ENCODE data around the gene RAB3D.
"Not testable (repeated sequence)": the region's sequence is repeated elsewhere in the genome, so short reads cannot be mapped to it uniquely, and the experiment has no call there.

Gene RAB3D, protein sequence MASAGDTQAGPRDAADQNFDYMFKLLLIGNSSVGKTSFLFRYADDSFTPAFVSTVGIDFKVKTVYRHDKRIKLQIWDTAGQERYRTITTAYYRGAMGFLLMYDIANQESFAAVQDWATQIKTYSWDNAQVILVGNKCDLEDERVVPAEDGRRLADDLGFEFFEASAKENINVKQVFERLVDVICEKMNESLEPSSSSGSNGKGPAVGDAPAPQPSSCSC

DNA sequence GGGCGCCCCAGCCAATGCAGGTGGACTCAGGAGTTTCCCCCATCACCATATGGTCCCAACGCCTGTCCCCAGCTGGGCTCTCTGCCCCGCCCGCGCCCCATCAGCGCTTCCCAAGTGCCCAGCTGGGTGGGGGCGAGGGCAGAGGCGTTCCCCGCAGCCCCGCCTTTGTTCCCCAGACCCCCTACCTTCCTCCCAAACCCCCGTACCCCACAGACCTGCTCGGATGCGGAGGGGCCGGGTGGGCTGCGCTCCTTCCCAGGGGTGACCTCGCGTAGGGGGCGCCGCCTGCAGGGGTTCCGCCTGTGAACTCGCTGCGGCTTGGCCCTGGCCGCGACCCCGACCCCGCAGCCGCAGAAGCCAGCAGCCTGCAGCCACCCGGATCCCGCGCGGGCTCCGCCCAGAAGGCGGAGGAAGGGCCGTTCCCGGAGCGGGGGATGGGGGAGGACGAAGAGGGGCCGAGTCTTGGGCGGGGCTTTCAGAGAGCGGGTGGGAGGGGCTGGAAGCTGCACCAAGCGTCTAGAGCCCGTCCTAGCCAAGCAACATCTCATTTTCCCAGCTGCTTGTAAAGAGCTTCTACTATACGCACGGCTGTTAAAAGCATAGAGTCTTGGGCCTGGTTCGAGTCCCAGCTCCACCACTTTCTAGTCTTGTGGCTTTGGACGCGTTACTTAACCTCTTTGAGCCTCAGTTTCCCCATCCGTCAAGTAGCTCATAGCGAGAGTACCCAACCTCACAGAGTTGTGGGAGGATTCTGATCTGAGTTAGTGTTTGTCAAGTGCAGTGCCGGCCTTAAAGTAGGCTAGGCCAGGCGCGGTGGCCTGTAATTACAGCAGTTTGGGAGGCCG, at the start of gene RAB3D:
Gene RAB3D (minus strand): TSS at position 404 of the 845 bp plus-strand sequence. CDS start 2,258 bp downstream, outside the sequence.
- peak; percentile 21 to 72 (median 55) for DNase-seq (ENCODE audit: low read depth in 3 of 3, low spot score in 1 of 3)

DNA sequence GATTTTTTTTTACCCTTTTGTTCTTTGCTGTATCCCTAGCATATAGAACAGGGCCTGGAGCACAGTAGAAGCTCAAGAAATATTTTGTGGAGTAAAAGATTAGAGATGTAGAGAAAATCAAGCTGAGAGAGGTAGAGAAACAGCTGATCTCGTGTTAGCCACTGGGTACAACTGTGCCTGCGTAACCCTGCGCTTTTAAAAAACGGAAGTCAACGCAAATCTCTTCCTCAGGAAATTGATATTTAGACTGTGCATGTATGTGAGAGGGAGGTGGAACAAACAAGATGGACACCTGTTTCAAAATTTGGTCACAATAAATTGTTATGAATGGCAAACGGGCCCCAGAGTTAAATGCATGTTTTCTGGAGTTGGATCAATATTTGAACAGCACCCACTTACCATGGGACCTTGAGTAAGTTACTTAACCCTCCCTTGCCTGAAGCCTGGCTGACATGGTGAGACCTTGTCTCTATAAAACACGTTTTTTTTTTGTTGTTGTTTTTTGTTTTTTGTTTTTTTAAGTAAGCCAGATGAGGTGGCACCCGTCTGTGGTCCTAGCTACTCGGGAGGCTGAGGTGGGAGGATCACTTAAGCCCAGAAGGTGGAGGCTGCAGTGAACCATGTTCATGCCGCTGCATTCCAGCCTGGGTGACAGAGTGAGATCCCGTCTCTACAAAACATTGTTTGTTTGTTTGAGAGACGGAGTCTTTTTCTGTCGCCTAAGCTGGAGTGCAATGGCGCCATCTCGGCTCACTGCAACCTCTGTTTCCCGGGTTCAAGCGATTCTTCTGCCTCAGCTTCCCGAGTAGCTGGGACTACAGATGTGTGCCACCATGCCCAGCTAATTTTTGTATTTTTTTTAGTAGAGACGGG, 47.9 kb upstream of the RAB3D start:
- DNase-seq (ENCODE audit: low read depth in 3 of 3, low spot score in 1 of 3), result no peak

DNA sequence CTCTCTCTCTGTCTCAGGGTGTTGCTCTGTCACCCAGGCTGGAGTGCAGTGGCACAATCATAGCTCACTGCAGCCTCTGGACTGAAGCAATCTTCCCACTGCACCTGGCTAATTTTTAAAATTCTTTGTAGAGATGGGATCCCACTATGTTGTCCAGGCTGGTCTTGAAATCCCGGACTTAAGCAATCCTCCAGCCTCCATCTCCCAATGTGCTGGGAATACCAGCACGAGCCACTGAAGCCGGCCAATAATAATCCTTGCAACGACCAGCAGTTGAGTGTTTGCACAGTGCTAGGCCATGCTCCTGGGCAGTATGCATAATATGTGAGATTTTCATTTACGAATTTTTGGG, 45.3 kb upstream of the RAB3D start:
- no peak for DNase-seq (ENCODE audit: low read depth in 3 of 3, low spot score in 1 of 3)

DNA sequence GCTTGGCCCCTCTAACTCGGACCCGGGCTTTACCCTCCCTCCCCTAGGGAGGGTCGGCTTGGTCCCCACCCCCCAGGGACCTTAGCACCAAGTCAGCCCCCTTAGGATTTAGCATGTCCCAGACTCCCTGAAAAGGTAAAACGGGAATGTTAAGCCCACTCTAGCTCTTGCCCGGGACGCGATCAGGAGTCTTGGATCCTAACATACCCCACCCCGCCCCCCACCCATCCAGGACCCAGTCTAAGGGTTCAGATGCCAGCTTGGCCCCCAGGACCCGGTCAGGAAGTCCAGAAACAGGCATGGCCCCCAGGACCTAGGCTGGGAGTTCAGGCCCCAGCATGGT, 44.2 kb upstream of the RAB3D start:
- no peak for DNase-seq (ENCODE audit: low read depth in 3 of 3, low spot score in 1 of 3)

DNA sequence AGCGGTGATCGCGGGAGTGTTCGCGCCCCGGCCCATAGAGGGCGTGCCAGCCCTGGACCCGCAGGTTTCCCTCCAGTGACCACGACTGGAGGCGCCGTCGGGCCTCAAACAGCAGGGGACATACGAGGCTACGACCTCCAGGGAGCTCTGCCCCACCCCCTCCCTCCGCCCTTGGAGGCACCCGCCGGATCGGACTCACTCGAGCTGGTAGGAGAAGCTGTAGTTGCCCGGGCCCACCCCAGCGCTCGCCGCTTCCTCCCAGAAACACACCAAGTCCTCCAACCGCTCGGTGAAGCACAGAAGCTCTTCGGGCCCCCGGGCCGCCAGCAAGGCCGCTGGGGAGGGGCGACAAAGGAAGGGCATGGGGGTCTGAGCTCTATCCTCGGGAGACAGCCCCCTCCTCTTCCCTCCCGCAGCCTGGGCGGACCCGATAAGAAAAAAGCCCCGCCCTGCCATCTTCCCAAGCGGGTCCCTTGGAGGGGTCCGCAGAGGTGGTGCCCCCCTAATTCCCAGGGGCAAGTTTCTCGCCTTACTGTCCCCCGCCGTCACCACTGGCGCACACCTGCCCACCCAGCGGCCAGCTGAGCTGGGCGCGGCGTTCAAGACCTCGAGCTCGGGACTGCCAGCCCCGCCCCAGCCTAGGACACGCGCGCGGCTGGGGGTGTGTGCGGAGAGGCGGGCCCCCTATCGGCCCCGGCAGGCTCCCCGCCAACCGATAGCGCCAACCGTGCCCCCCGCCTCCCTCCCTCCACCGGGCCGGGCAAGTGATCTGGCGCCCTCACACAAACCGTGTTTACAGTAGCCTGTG, 43.6 kb upstream of the RAB3D start:
- DNase-seq (ENCODE audit: low read depth in 3 of 3, low spot score in 1 of 3), result no peak

DNA sequence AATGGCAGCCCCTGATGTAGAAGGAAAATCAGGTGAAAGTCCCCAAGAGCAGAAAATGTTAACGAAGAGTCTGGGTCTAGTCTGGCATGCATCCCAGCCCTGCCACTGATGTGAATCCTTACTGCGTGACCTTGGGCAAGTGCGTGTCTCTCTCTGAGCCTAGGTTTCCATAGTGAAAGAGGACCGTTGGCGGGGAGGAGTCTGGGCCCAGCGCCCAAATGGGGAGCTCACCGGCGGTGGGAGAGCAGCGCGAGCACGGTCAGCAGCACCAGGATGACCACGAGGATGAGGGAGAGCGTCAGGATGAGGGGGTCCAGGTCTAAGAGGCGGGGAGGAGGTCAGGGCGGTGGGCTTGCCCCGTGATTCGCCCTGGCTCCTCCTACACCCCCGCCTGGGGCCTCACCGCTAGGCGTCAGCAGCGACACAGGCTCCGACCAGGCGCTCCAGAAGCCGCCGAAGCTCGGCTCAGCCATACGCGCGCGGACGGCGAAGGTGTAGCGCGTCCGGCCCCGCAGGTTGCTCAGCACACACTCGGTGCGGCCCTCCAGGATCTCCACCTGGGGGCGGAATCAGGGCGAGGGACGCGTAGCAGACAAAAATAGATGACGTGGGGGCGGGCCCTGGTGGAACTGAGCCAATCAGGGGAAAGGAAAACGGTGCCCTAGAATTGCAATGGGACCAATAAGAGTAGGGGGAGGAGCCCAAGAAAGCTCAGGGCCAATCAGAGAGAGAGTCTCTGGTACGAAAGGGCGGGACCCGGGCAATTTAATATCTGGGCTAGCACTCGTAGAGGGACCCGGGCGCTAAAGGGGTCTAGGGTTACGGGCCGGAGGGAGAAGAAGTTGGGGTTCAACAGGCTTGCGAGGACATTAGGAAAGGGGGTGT, 41.4 kb upstream of the RAB3D start:
- DNase-seq (ENCODE audit: low read depth in 3 of 3, low spot score in 1 of 3), result peak; percentile 88 to 95 (median 94)

DNA sequence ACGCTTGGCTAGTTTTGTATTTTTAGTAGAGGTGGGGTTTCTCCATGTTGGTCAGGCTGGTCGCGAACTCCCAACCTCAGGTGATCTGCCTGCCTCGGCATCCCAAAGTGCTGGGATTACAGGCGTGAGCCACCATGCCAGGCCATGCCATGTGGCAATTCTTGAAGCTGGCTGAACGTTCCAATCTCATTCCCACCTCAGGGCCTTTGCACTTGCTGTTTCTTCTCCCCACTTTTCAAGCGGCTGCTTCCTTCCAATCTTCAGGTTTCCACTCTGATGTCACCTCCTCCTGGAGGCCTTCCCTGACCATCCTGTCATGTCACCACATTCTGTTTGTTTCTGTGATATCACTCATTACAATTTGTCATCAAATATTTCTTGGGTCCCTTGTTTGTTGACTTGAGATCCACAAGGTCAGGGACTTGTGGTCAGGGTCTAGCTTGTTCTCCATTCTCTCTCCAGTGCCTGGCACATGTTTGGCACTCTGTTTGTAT, 40.4 kb upstream of the RAB3D start:
- DNase-seq (ENCODE audit: low read depth in 3 of 3, low spot score in 1 of 3), result no peak

DNA sequence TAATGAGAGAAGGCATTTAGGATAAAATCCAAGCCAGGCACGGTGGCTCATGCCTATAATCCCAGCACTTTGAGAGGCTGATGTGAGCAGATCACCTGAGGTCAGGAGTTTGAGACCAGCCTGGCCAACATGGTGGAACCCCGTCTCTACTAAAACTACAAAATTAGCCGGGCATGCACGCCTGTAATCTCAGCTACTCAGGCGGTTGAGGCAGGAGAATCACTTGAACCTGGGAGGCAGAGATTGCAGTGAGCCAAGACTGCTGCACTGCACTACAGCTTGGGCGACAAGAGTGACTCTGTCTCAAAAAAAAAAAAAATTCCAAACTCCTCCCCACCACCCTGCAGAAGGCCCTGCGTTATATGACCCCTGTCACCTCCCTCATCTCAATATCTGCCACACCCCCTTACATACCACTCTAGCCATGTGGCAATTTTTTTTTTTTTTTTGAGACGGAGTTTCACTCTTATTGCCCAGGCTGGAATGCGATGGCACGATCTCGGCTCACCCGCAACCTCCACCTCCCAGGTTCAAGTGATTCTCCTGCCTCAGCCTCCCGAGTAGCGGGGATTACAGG, 39.9 kb upstream of the RAB3D start:
- DNase-seq (ENCODE audit: low read depth in 3 of 3, low spot score in 1 of 3), result not testable (repeated sequence)

DNA sequence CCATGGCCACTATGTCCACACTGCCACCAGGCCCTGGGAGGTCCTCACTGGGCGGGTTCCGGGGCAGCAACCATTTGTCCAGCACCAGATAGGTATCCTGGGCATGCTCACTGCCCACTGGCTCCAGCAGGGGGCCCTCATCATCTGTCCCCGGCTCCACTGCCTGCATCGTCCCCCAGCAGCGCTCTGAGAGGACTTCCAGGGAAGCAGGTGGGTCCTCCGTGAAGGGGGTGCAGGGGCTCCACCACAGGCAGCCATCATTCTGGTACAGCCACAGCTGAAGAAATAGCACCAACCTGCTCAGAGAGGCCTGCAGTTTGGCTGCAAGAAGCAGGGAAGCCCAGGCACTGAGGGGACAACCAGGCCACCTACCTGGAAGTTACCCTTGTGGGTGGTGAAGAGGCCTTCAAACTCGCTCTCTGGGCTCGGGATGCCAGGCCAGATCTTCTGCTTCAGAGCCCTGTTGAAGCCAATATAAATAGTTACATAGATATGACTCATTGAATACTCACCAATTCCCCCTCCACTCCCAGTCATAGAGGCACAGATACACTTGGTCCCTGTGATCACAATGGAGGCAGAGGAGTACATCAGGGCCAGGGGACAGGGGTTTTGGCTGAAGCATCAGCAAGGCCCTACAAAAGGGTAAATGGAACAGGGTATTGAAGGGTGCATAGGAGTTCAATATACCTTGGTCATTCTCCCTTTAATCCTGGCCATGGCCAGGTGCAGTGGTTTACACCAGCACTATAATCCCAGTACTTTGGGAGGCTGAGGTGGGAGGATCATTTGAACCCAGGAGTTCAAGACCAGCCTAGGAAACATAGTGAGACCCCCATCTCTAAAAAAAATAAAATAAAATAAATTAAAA, 39.1 kb upstream of the RAB3D start:
- DNase-seq (ENCODE audit: low read depth in 3 of 3, low spot score in 1 of 3), result no peak

DNA sequence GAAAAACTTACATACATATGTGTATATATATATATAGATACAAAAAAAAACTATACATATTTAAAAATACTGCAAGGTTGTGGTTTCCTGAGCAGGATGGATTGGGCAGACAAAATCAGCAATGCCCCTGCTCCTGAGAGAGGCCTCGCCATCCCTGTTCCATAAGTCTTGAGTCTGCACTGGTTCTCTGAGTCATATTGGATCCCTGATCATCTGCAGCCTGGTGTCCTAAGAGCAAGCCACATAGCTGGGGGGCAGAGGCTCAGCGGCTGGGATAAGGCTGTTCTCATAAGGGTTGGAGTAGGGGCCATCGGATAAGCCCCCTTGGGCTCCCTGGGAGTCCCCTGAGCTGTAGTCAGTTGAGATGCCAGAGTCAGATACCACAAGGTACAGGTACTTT, 38.3 kb upstream of the RAB3D start:
- no peak for DNase-seq (ENCODE audit: low read depth in 3 of 3, low spot score in 1 of 3)

DNA sequence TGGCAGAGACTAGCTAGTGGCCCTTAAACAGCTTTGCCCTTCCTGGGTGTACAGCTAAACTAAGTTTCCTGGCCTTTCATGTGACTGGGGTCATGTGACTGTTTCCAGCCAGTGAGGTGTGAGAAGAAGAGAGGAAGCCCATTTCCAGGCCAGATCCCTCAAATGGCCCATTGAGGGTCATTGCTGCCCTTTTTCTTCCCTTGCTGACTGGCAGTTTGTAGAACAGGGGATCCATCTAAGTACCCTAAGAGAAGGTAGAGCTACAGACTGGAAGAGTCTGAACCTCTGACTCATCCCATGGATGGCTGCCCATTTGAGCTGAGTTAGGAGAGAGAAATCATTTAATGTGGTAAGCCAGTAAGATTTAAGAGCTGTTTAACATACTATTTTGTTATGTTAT, 37.8 kb upstream of the RAB3D start:
- DNase-seq (ENCODE audit: low read depth in 3 of 3, low spot score in 1 of 3), result no peak

DNA sequence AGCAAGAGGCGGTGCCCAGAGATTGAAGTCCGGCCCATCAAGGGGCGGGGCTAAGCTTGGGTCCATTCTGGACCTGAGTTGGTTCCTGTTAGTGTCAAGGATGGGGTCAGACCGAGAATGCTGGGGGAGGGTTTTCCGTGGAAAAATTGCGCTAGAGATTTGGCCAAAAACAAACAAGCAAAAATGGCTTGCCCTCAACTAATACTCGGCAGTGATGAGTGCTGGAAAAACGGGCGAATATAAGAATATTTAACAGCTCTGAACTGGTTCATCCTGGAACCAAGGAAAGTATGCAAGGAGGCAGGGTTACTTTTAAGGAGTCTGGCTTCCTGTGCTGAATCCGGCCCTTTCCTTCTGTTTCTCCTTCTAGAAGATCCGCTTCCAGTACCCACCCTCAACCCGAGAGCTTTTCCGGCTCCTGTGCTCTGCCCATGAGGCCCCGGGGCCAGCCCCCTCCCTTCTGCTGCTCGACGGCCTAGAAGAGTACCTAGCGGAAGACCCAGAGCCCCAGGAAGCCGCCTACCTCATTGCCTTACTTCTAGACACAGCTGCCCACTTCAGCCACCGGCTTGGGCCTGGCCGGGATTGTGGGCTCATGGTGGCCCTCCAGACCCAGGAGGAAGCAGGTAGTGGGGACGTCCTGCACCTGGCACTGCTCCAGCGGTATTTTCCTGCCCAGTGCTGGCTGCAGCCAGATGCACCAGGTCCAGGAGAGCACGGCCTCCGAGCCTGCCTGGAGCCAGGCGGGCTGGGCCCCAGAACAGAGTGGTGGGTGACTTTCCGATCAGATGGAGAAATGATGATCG, 35.9 kb upstream of the RAB3D start:
- peak in 2 of 3 donors; percentile 35 to 45 for DNase-seq (ENCODE audit: low read depth in 3 of 3, low spot score in 1 of 3)

DNA sequence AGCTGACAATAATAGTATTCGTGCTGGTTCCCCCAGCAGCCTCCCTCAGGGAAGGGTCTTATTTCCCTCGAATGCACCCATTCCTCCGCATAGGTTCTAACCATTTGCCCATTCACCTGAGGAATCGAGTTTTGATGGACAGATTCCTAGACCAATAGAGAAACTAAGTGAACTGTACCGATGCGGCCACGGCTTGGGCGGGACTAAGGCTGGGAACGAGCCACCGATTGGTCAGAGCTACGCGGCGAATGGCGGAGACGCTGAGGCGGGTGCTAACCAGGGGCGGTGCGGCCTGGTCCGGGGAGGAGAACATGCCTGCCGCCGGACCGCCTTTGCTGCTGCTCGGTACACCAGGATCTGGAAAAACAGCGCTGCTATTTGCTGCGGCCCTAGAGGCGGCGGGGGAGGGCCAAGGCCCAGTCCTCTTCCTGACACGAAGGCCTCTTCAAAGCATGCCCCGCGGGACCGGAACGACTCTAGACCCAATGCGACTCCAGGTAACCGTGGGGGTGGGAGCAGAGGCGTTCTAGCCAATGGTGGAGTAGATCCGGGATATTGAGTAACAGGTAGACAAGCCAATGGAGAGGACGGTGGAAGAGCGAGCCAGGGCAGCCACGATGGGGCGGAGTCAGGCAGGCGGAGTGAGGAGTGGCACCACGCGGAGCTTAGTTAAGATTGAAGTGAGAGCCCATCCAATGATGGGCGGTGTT, 35.1 kb upstream of the RAB3D start, which contains the start of gene SWSAP1:
Gene SWSAP1 (plus strand): TSS at position 234 of the 710 bp plus-strand sequence. CDS start 15 bp downstream, at position 249.
- DNase-seq (ENCODE audit: low read depth in 3 of 3, low spot score in 1 of 3), result peak; percentile 89 to 94 (median 91)

DNA sequence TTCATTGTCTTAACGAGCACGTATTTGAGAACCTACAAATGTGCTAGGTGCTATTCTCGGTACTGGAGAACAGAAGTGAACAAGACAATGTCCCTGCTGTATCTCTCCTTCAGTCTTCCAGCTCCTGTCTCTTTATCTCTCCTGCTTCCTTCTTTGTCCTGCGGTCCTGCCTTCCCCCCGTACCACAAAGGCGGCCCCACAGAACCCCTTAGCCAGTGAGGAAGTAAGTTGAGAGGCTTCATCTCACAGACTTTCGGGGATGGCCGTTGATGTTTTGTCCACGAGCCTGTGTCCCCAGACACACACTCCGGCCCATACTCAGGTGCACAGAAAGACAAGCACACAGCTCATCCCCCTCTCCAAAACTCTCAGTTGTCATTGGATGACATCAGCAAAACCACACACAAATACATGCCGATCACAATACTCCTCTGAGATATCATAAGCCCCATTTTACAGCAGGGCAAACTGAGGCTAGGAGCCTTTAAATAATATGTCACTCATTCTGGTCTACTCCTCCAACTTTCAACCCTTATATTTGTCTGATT, 34.5 kb upstream of the RAB3D start:
- no peak for DNase-seq (ENCODE audit: low read depth in 3 of 3, low spot score in 1 of 3)

DNA sequence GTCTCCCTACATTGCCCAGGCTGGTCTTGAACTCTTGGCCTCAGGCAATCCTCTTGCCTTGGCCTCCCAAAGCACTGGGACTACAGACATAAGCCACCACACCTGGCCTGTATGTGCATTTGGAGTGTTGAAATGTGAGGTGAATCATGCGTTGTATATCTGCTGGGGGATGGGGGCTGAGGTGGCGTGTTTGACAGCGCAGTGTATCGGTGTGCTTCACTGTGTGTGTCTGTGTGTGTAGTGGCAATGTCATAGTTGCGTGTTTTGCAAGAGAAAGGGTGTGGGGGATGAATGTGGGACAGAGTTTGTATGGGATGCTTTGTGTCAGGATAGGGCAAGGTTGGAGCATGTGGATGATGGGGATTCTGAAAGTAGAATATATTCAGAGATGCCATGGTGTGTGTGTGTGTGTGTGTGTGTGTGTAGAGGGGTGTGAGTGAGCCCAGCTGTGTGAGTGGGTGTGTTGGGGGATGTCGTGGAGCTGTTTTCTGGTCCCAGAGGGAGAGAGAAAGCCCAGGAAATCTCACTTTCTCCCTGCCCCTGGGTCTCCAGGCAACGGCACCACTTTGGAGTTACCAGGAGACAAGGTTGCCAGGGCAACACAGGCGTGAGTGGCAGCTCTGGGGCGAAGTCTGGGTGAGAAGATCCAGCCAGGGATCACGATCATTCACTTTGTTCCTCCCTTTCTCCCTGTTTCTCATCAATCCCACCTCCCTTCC, 33.9 kb upstream of the RAB3D start:
- no peak for DNase-seq (ENCODE audit: low read depth in 3 of 3, low spot score in 1 of 3)

DNA sequence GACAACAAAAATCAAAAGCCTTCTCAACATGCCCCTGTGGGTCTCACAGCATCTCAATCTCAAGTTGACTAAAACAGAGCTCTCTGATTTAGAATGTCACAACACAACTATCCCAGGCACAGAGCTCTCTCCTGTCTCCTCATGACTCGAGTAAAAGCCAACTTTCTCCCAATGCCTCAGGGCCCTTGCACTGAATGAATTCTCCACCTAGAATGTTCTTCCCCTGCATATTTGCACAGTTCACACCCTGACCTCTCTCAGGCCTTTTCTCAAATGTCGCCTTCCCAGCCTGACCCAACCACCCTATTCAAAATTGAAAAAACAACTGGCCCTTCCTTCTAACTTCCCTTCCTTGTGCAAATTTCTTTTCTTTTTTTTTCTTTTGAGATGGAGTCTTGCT, 31.3 kb upstream of the RAB3D start:
- DNase-seq (ENCODE audit: low read depth in 3 of 3, low spot score in 1 of 3), result no peak
